A549 (cell line): ENCODE data around the gene CIITA.

Experiments
- BHLHE40 ChIP-seq: IDR thresholded peaks from 2 replicates; pipeline ENCODE4 v1.6.1; 2012; ENCODE audit warnings: low read depth, low read length, inconsistent platforms
- EP300 ChIP-seq, 2 experiments: fragments of >200 bp; sonication (Bioruptor Twin); formaldehyde crosslinking; IDR thresholded peaks; 2 replicates in 1 of 2; 3 replicates in 1 of 2; pipeline ENCODE4 v1.6.1; 2016 to 2017
- HOXA7 ChIP-seq: fragments of 250-450 bp; sonication (Bioruptor Pico); IDR thresholded peaks from 2 replicates; pipeline ENCODE4 v1.5.0; 2020; ENCODE audit warnings: mild to moderate bottlenecking, moderate library complexity
- MAFK ChIP-seq: fragments of 450-650 bp; IDR thresholded peaks from 2 replicates; pipeline ENCODE4 v1.6.1; 2014; ENCODE audit not compliant: partially characterized antibody
- NR3C1 ChIP-seq: fragments of >200 bp; sonication (Bioruptor Twin); formaldehyde crosslinking; IDR thresholded peaks from 3 replicates; pipeline ENCODE4 v1.6.1; 2017
- POLR2A ChIP-seq: IDR thresholded peaks from 2 replicates; pipeline ENCODE4 v1.6.1; 2012; ENCODE audit warnings: mild to moderate bottlenecking, low read length
- RNF2 ChIP-seq: fragments of 200-600 bp; sonication (generic); IDR thresholded peaks from 2 replicates; pipeline ENCODE4 v1.6.1; 2016; ENCODE audit warnings: low read depth, mild to moderate bottlenecking, antibody characterized with exemption, moderate library complexity, borderline replicate concordance
- SMC3 ChIP-seq: fragments of >200 bp; sonication (Bioruptor Twin); formaldehyde crosslinking; IDR thresholded peaks from 3 replicates; pipeline ENCODE4 v1.6.1; 2018; ENCODE audit warnings: inconsistent platforms
- TF ChIP-seq, protein P1 (sequence below): fragments of 200-600 bp; sonication (generic); IDR thresholded peaks from 2 replicates; pipeline ENCODE4 v1.6.1; 2016; ENCODE audit warnings: antibody characterized with exemption, mild to moderate bottlenecking, moderate library complexity
- TF ChIP-seq, protein P2 (sequence below): fragments of >200 bp; sonication (Bioruptor Twin); formaldehyde crosslinking; IDR thresholded peaks from 3 replicates; pipeline ENCODE4 v1.5.1; 2016
- TF ChIP-seq, protein P3 (sequence below): IDR thresholded peaks from 2 replicates; pipeline ENCODE4 v1.6.1; 2012
- TF ChIP-seq, protein P4 (sequence below): fragments of 450-650 bp; IDR thresholded peaks from 2 replicates; pipeline ENCODE4 v1.6.1; 2014; ENCODE audit warnings: antibody characterized with exemption

DNA sequence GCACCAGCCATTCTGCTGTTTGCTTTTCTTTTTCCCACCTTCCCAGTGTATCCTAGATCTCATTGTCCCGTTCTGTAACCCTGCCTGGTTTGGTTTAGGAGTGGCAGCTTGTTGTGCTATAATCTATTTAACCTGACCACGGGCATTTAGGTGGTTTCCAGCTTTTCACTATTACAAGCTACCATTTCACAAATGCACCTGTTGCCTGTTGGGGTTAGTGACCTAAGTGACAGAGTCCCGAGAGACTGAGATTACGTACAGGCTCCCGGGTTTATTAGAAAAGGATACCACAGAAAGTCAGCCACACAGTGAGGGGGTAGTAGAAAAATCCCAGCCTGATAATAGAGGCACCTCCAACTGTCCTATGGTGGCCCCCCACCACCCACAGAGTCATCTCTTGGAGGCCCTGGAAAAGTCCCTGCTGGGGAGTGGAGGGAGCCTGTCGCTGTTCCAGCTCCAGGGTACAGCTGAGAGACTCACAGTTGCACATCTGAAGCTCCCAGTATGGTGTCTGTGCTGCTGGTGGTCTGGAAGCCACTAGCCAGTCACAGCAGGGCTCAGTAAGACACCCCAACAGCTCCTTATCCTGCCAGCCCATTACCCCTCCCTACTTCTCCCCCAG is 88.5 kb downstream of the CIITA start:
- TF ChIP-seq HOXA7 (no peak), RNF2 (no peak), POLR2A (no peak), MAFK (no peak), BHLHE40 (no peak), EP300 (IDR thresholded peaks at IDR 0.05) (no peak), NR3C1 (no peak), SMC3 (no peak)
- TF ChIP-seq, protein P1, sequence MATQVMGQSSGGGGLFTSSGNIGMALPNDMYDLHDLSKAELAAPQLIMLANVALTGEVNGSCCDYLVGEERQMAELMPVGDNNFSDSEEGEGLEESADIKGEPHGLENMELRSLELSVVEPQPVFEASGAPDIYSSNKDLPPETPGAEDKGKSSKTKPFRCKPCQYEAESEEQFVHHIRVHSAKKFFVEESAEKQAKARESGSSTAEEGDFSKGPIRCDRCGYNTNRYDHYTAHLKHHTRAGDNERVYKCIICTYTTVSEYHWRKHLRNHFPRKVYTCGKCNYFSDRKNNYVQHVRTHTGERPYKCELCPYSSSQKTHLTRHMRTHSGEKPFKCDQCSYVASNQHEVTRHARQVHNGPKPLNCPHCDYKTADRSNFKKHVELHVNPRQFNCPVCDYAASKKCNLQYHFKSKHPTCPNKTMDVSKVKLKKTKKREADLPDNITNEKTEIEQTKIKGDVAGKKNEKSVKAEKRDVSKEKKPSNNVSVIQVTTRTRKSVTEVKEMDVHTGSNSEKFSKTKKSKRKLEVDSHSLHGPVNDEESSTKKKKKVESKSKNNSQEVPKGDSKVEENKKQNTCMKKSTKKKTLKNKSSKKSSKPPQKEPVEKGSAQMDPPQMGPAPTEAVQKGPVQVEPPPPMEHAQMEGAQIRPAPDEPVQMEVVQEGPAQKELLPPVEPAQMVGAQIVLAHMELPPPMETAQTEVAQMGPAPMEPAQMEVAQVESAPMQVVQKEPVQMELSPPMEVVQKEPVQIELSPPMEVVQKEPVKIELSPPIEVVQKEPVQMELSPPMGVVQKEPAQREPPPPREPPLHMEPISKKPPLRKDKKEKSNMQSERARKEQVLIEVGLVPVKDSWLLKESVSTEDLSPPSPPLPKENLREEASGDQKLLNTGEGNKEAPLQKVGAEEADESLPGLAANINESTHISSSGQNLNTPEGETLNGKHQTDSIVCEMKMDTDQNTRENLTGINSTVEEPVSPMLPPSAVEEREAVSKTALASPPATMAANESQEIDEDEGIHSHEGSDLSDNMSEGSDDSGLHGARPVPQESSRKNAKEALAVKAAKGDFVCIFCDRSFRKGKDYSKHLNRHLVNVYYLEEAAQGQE, result no peak
- TF ChIP-seq, protein P2, sequence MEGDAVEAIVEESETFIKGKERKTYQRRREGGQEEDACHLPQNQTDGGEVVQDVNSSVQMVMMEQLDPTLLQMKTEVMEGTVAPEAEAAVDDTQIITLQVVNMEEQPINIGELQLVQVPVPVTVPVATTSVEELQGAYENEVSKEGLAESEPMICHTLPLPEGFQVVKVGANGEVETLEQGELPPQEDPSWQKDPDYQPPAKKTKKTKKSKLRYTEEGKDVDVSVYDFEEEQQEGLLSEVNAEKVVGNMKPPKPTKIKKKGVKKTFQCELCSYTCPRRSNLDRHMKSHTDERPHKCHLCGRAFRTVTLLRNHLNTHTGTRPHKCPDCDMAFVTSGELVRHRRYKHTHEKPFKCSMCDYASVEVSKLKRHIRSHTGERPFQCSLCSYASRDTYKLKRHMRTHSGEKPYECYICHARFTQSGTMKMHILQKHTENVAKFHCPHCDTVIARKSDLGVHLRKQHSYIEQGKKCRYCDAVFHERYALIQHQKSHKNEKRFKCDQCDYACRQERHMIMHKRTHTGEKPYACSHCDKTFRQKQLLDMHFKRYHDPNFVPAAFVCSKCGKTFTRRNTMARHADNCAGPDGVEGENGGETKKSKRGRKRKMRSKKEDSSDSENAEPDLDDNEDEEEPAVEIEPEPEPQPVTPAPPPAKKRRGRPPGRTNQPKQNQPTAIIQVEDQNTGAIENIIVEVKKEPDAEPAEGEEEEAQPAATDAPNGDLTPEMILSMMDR, result no peak
- TF ChIP-seq, protein P3, sequence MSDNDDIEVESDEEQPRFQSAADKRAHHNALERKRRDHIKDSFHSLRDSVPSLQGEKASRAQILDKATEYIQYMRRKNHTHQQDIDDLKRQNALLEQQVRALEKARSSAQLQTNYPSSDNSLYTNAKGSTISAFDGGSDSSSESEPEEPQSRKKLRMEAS, result no peak
- TF ChIP-seq, protein P4, sequence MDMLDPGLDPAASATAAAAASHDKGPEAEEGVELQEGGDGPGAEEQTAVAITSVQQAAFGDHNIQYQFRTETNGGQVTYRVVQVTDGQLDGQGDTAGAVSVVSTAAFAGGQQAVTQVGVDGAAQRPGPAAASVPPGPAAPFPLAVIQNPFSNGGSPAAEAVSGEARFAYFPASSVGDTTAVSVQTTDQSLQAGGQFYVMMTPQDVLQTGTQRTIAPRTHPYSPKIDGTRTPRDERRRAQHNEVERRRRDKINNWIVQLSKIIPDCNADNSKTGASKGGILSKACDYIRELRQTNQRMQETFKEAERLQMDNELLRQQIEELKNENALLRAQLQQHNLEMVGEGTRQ, result no peak
